Lung (tissue), 13 donors: ENCODE data around the gene ITIH3. TPM values are rescaled to one million over a fixed set of nuclear protein-coding genes. Genes with fewer than 3 reads are reported as not detected.

Experiments
- ATAC-seq: fragments of 200-7000 bp; cut with Tn5 transposase; one replicate; pipeline ENCODE4 v1.9.1; 2020; ENCODE audit warnings: moderate number of reproducible peaks; ENCODE audit not compliant: insufficient read depth, low FRiP score
- DNase-seq, 3 donors: peaks; one replicate each; pipeline ENCODE4 v3.0.0-alpha.2; 2013 to 2017
- H3K27ac ChIP-seq, 2 donors: one replicate each; pipeline ENCODE4 v1.5.1; 2013; ENCODE audit warnings: mild to moderate bottlenecking in 2 of 2, moderate library complexity in 2 of 2, control low read depth in 1 of 2, inconsistent platforms in 1 of 2, low read depth in 1 of 2, low read length in 1 of 2
- H3K27me3 ChIP-seq, 3 donors: one replicate each; pipeline ENCODE4 v1.5.1; 2013; ENCODE audit warnings: low read length in 2 of 3; ENCODE audit not compliant: control insufficient read depth in 3 of 3, insufficient read depth in 3 of 3
- H3K36me3 ChIP-seq, 4 donors: one replicate each; pipeline ENCODE4 v1.5.1; 2013; ENCODE audit warnings: low read length in 4 of 4, mild to moderate bottlenecking in 1 of 4, moderate library complexity in 1 of 4; ENCODE audit not compliant: control insufficient read depth in 4 of 4, insufficient read depth in 4 of 4
- H3K4me1 ChIP-seq, 5 donors: one replicate each; pipeline ENCODE4 v1.5.1; 2013; ENCODE audit warnings: low read length in 5 of 5, mild to moderate bottlenecking in 2 of 5, moderate library complexity in 1 of 5; ENCODE audit not compliant: control insufficient read depth in 5 of 5, insufficient read depth in 5 of 5
- H3K4me3 ChIP-seq: one replicate; pipeline ENCODE4 v1.5.1; 2013; ENCODE audit warnings: mild to moderate bottlenecking, control low read depth, moderate library complexity
- H3K9ac ChIP-seq, 2 donors: one replicate each; pipeline ENCODE4 v1.5.1; 2013; ENCODE audit warnings: low read length in 2 of 2, control low read depth in 1 of 2; ENCODE audit not compliant: insufficient read depth in 1 of 2
- H3K9me3 ChIP-seq, 4 donors: one replicate each; pipeline ENCODE4 v1.5.1; 2013; ENCODE audit warnings: low read length in 3 of 4, mild to moderate bottlenecking in 1 of 4, moderate library complexity in 1 of 4; ENCODE audit not compliant: control insufficient read depth in 4 of 4, insufficient read depth in 3 of 4
- WGBS, 2 donors: extraction: QIAGEN DNeasy Blood & Tissue Kit; methylation state at CpG; one replicate each; pipeline ENCODE4 v1.1.7; 2013; 5-methylcytosine and 5-hydroxymethylcytosine counted together
- polyA plus RNA-seq, 2 donors: library from polyadenylated mRNA; stranded (reverse); fragments of 200-250 nt; gene quantifications; one replicate each; pipeline ENCODE4 v1.2.1, GENCODE V29; 2013
- small RNA-seq: library from RNA; depleted of rRNA; stranded (forward); fragments of <200 nt; gene quantifications from one replicate; pipeline ENCODE3, GENCODE V24; 2014; ENCODE audit warnings: low replicate concordance
- total RNA-seq, 2 donors: library from RNA; depleted of rRNA in 1 of 2; stranded (reverse); fragments of >200 nt in 1 of 2; gene quantifications; one replicate each; pipeline ENCODE4 v1.2.1, GENCODE V29; 2014 to 2021
- TF ChIP-seq, protein P1 (sequence below): IDR thresholded peaks from 2 replicates; pipeline ENCODE4 v1.5.1; 2012; ENCODE audit warnings: mild to moderate bottlenecking; ENCODE audit errors: control extremely low read depth, extremely low read depth
- donor health status: control.
- donor health status: control.
- donor health status: Bipolar disorder and iron deficiency.
- donor health status: healthy.
- donor health status: DM: yes; HTN: yes; CAD: no.

The ITIH3 gene
- total and polyA plus RNA-seq, 4 donors, result 0.54 to 3.2 (median 1.7) TPM

DNA sequence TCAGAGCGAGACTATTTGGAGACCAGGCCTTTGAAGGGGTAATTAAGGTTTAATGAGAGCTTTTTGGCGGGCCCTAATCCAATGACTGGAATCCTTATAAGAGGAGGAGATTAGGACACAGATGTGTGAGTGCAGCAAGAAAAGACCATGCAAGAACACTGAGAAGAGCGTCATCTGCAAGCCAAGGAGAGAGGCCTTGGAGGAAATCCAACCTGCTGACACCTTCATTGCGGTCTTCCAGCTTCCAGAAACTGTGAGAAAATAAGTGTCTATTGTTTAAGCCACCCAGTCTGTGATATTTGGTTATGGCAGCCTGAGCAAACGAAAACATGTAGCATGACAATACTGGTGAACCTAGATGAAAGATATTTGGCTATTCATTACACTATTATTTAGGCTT, 63.3 kb downstream of the ITIH3 start:
- Histone ChIP-seq H3K9me3 (no peaks in the 10 kb centered on the region), H3K9ac (no peak overlapping the region), H3K4me1 (peaks cover 0 to 2% (median 0%) of the 10 kb centered on the region in 5 donors), H3K4me3 (no peak overlapping the region), H3K27ac (no peak overlapping the region), H3K27me3 (no peaks in the 10 kb centered on the region), H3K36me3 (peaks cover 0 to 4% (median 0%) of the 10 kb centered on the region in 4 donors)
- ATAC-seq (no peak), DNase-seq (no peak)
- TF ChIP-seq, protein P1, sequence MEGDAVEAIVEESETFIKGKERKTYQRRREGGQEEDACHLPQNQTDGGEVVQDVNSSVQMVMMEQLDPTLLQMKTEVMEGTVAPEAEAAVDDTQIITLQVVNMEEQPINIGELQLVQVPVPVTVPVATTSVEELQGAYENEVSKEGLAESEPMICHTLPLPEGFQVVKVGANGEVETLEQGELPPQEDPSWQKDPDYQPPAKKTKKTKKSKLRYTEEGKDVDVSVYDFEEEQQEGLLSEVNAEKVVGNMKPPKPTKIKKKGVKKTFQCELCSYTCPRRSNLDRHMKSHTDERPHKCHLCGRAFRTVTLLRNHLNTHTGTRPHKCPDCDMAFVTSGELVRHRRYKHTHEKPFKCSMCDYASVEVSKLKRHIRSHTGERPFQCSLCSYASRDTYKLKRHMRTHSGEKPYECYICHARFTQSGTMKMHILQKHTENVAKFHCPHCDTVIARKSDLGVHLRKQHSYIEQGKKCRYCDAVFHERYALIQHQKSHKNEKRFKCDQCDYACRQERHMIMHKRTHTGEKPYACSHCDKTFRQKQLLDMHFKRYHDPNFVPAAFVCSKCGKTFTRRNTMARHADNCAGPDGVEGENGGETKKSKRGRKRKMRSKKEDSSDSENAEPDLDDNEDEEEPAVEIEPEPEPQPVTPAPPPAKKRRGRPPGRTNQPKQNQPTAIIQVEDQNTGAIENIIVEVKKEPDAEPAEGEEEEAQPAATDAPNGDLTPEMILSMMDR, result no peak
- 88 to 97% methylated on average over 5 of the region's 5 CpGs for WGBS, 2 donors

Small RNA genes within 50 kb of the gene (small RNA-seq; reads per million reads assigned to genes)
- not detected for gene MIR8064
- gene MUSTN1, result not detected

Other genes with a start within 250 kb of the ITIH3 start
- 10 to 100 TPM; 63.8 to 92.8 TPM for gene PBRM1, start 108.9 kb upstream of the ITIH3 start, total RNA-seq
- 10 to 100 TPM in 1 of 2 donors, 1 to 10 TPM in 1; 9.8 to 17.6 TPM for gene PBRM1, start 108.9 kb upstream of the ITIH3 start, polyA plus RNA-seq
- gene GNL3, start 108.8 kb upstream of the ITIH3 start, total RNA-seq, result 10 to 100 TPM; 57.5 to 84.6 TPM
- 10 to 100 TPM; 71.3 to 73.4 TPM for gene GNL3, start 108.8 kb upstream of the ITIH3 start, polyA plus RNA-seq
- 10 to 100 TPM; 54.1 to 85.5 TPM for gene GLT8D1, start 89.0 kb upstream of the ITIH3 start, total RNA-seq
- gene GLT8D1, start 89.0 kb upstream of the ITIH3 start, polyA plus RNA-seq, result 10 to 100 TPM; 35.4 to 42.5 TPM
- 10 to 100 TPM; 63.3 to 94.1 TPM for gene SPCS1, start 88.7 kb upstream of the ITIH3 start, total RNA-seq
- gene SPCS1, start 88.7 kb upstream of the ITIH3 start, polyA plus RNA-seq, result 100 to 1,000 TPM in 1 of 2 donors, 10 to 100 TPM in 1; 97.4 to 139 TPM
- gene NEK4, start 23.9 kb upstream of the ITIH3 start, total RNA-seq, result 10 to 100 TPM; 29.4 to 39.9 TPM
- 1 to 10 TPM; 5.8 to 8.7 TPM for gene NEK4, start 23.9 kb upstream of the ITIH3 start, polyA plus RNA-seq
- gene ITIH1, start 17.2 kb upstream of the ITIH3 start, total RNA-seq, result under 1 TPM; 0.11 to 0.34 TPM
- gene ITIH1, start 17.2 kb upstream of the ITIH3 start, polyA plus RNA-seq, result under 1 TPM; 0.35 to 0.50 TPM
- 10 to 100 TPM in 1 of 2 donors, 1 to 10 TPM in 1; 7.5 to 33.8 TPM for gene ITIH4, start 35.9 kb downstream of the ITIH3 start, total RNA-seq
- 10 to 100 TPM in 1 of 2 donors, 1 to 10 TPM in 1; 4.5 to 16.5 TPM for gene ITIH4, start 35.9 kb downstream of the ITIH3 start, polyA plus RNA-seq
- gene MUSTN1, start 40.2 kb downstream of the ITIH3 start, total RNA-seq, result 10 to 100 TPM in 1 of 2 donors, 1 to 10 TPM in 1; 3.3 to 10.9 TPM
- 10 to 100 TPM in 1 of 2 donors, 1 to 10 TPM in 1; 4.6 to 39.0 TPM for gene MUSTN1, start 40.2 kb downstream of the ITIH3 start, polyA plus RNA-seq
- 10 to 100 TPM; 21.9 to 62.5 TPM for gene STIMATE, start 102.8 kb downstream of the ITIH3 start, total RNA-seq
- gene STIMATE, start 102.8 kb downstream of the ITIH3 start, polyA plus RNA-seq, result 10 to 100 TPM; 18.6 to 19.0 TPM